B cell (primary cell): ENCODE measurements around the gene WDR90. TPM values are rescaled to one million over a fixed set of nuclear protein-coding genes. Genes with fewer than 3 reads are reported as not detected.

ENCODE experiments used
- ATAC-seq: fragments of 200-7000 bp; cut with Tn5 transposase; one replicate; pipeline ENCODE4 v1.10.0; 2021; ENCODE audit warnings: low read depth, mild to moderate bottlenecking, moderate number of reproducible peaks, moderate library complexity
- CTCF ChIA-PET: fragments of 350-600 bp; sonication (Branson Sonifier 250); formaldehyde crosslinking; loops from one replicate; lab custom pipeline; 2021; ENCODE audit warnings: antibody characterized with exemption, inconsistent platforms; lab: Charles Lee
- POLR2A ChIA-PET: fragments of 350-600 bp; sonication (Branson Sonifier 250); formaldehyde crosslinking; loops from one replicate; lab custom pipeline; 2021; ENCODE audit warnings: antibody characterized with exemption; lab: Charles Lee
- DNase-seq: peaks from one replicate; pipeline ENCODE4 v3.0.0; 2013
- H2AFZ ChIP-seq: 2 replicates; pipeline ENCODE4 v1.6.1; 2012; ENCODE audit warnings: mild to moderate bottlenecking, low read depth, low read length; ENCODE audit not compliant: insufficient read depth, poor library complexity, severe bottlenecking
- H3K27ac ChIP-seq, 2 donors: 1 replicate in 1 of 2; 2 replicates in 1 of 2; pipeline ENCODE4 v1.5.1; 2012 to 2013; ENCODE audit warnings: low read length in 2 of 2, mild to moderate bottlenecking in 2 of 2, moderate library complexity in 1 of 2
- H3K27me3 ChIP-seq, 4 experiments: fragments of 200-600 bp in 1 of 4; sonication (generic) in 1 of 4; replicated peaks in 1 of 4; 1 replicate in 2 of 4; 2 replicates in 2 of 4; pipeline versions ENCODE4 v1.6.1 to v1.7.0; 2013 to 2016; ENCODE audit warnings: low read length in 3 of 4, mild to moderate bottlenecking in 2 of 4, mixed read lengths in 1 of 4, moderate library complexity in 1 of 4; ENCODE audit not compliant: insufficient read depth in 4 of 4, control insufficient read depth in 3 of 4; ENCODE audit errors: control extremely low read depth in 1 of 4
- H3K36me3 ChIP-seq, 2 experiments: replicated peaks in 1 of 2; 1 replicate in 1 of 2; 2 replicates in 1 of 2; pipeline versions ENCODE4 v1.6.1 to v1.7.1; 2013; ENCODE audit warnings: low read length in 1 of 2; ENCODE audit not compliant: insufficient read depth in 2 of 2, control insufficient read depth in 1 of 2; ENCODE audit errors: control extremely low read depth in 1 of 2, extremely low read depth in 1 of 2
- H3K4me1 ChIP-seq, 2 donors: fragments of 200-600 bp in 1 of 2; sonication (generic) in 1 of 2; 1 replicate in 1 of 2; 2 replicates in 1 of 2; pipeline versions ENCODE4 v1.5.1 to v1.6.1; 2013 to 2017; ENCODE audit warnings: low read length in 2 of 2; ENCODE audit not compliant: control insufficient read depth in 2 of 2, insufficient read depth in 2 of 2
- H3K4me2 ChIP-seq: replicated peaks from 2 replicates; pipeline ENCODE3; 2012; ENCODE audit warnings: mild to moderate bottlenecking, low read depth, low read length; ENCODE audit not compliant: poor library complexity, severe bottlenecking
- H3K4me3 ChIP-seq, 5 experiments: fragments of 200-600 bp in 1 of 5; sonication (generic) in 1 of 5; 1 replicate in 3 of 5; 2 replicates in 2 of 5; pipeline versions ENCODE4 v1.5.1 to v1.7.0; 2011 to 2016; ENCODE audit warnings: low read length in 4 of 5, mild to moderate bottlenecking in 4 of 5, low read depth in 2 of 5, control low read depth in 1 of 5, moderate library complexity in 1 of 5; ENCODE audit not compliant: insufficient read depth in 1 of 5; ENCODE audit errors: control extremely low read depth in 1 of 5, extremely low read depth in 1 of 5
- H3K79me2 ChIP-seq: fragments of 200-600 bp; sonication (generic); one replicate; pipeline ENCODE4 v1.6.0; 2016; ENCODE audit warnings: low read length; ENCODE audit not compliant: control insufficient read depth, insufficient read depth
- H3K9ac ChIP-seq: fragments of 200-600 bp; sonication (generic); 2 replicates; pipeline ENCODE4 v1.6.1; 2017; ENCODE audit warnings: mild to moderate bottlenecking, low read length, moderate library complexity
- H3K9me3 ChIP-seq, 3 donors: one replicate each; pipeline versions ENCODE4 v1.6.1 to v1.7.1; 2013; ENCODE audit warnings: low read length in 2 of 3; ENCODE audit not compliant: control insufficient read depth in 2 of 3, insufficient read depth in 1 of 3; ENCODE audit errors: control extremely low read depth in 1 of 3
- H4K20me1 ChIP-seq: 2 replicates; pipeline ENCODE4 v1.6.0; 2012; ENCODE audit warnings: mild to moderate bottlenecking, low read length; ENCODE audit not compliant: insufficient read depth, control insufficient read depth, poor library complexity, severe bottlenecking
- H3K27ac Mint-ChIP-seq: one replicate; pipeline ENCODE4 v1.8.0; 2021; ENCODE audit warnings: mixed read lengths
- H3K27me3 Mint-ChIP-seq: one replicate; pipeline ENCODE4 v1.8.0; 2021; ENCODE audit warnings: mixed read lengths
- H3K4me1 Mint-ChIP-seq: one replicate; pipeline ENCODE4 v1.8.0; 2021; ENCODE audit warnings: mixed read lengths
- H3K4me3 Mint-ChIP-seq: one replicate; pipeline ENCODE4 v1.8.0; 2021; ENCODE audit warnings: mixed read lengths
- H3K9me3 Mint-ChIP-seq: one replicate; pipeline ENCODE4 v1.8.0; 2022; ENCODE audit warnings: mixed read lengths; ENCODE audit not compliant: insufficient read depth
- CTCF ChIP-seq: fragments of 200-600 bp; IDR thresholded peaks from one replicate; pipeline ENCODE4 v1.8.0; 2022; ENCODE audit warnings: antibody characterized with exemption, mild to moderate bottlenecking
- EZH2 ChIP-seq: IDR thresholded peaks from 2 replicates; pipeline ENCODE4 v1.6.1; 2012; ENCODE audit warnings: borderline replicate concordance, low read depth, mild to moderate bottlenecking, moderate library complexity, low read length; ENCODE audit not compliant: insufficient read depth, poor library complexity, severe bottlenecking
- WGBS: methylation state at CpG from one replicate; pipeline ENCODE4 v1.1.5; 2013; ENCODE audit warnings: missing lambda C conversion rate; ENCODE audit not compliant: insufficient coverage; 5-methylcytosine and 5-hydroxymethylcytosine counted together
- intact Hi-C: fragments of 100-400 bp; cut with micrococcal nuclease; formaldehyde crosslinking; loops from one replicate; pipeline ENCODE4 v1.10.0; 2022
- polyA plus RNA-seq: library from polyadenylated mRNA; depleted of rRNA; stranded (reverse); fragments of >200 nt; gene quantifications from 2 replicates; pipeline ENCODE4 v1.2.3, GENCODE V29; 2012
- total RNA-seq, 2 donors: library from RNA; stranded (reverse); fragments of 120-200 nt in 1 of 2; gene quantifications; 1 replicate in 1 of 2; 2 replicates in 1 of 2; pipeline versions ENCODE4 v1.2.3 to v1.2.4, GENCODE V29; 2013 to 2022

WDR90 gene
- total and polyA plus RNA-seq, 2 donors (not counting 1 experiment from before 2014, with no cell fraction given), result 23.1 to 34.7 TPM

- Histone ChIP-seq H3K4me2 (no peak overlapping the region), H3K4me3 (no peak overlapping the region), H3K4me1 (no peaks in the 10 kb centered on the region), H3K27me3 (no peaks in the 10 kb centered on the region), H3K9me3 (peaks cover 0 to 26% (median 10%) of the 10 kb centered on the region in 3 donors), H3K79me2 (peaks cover 80% of the 10 kb centered on the region), H3K27ac (no peak overlapping the region), H2AFZ (no peak overlapping the region), H4K20me1 (peaks cover 31% of the 10 kb centered on the region), H3K36me3 (peaks cover 0 to 10% of the 10 kb centered on the region in 2 experiments), H3K9ac (no peak overlapping the region)
- Mint-ChIP-seq H3K4me1 (peaks cover 4% of the 10 kb centered on the region), H3K4me3 (no peak overlapping the region), H3K27ac (no peak overlapping the region), H3K9me3 (no peaks in the 10 kb centered on the region), H3K27me3 (no peaks in the 10 kb centered on the region)
- ATAC-seq (no peak), DNase-seq (no peak)
- no peak for TF ChIP-seq CTCF
- intact Hi-C loops, result no loop called here
- CTCF ChIA-PET, result interaction anchor here (0.7 kb wide), 1 partner anchor 17 kb away, joined by 3 read pairs; no protein-coding TSS in a partner anchor
- WGBS, result no CpG with 5 or more reads among the region's 5 CpGs
- POLR2A ChIA-PET, result interaction anchor here (0.5 kb wide), 1 partner anchor 33 kb away, joined by 4 read pairs; no protein-coding TSS in a partner anchor
Measured at GRCh38 chr16:603933-604332, 45.2 kb upstream of the WDR90 start.

GRCh38 chr16:606656-607307, 42.4 kb upstream of the WDR90 start:
- Histone ChIP-seq H3K27me3 (no peaks in the 10 kb centered on the region), H3K79me2 (peaks cover 90% of the 10 kb centered on the region), H3K36me3 (no peaks in the 10 kb centered on the region), H3K9ac (no peak overlapping the region), H3K4me2 (no peak overlapping the region), H3K27ac (no peak overlapping the region), H3K4me1 (no peaks in the 10 kb centered on the region), H2AFZ (no peak overlapping the region), H3K9me3 (peaks cover 0 to 19% (median 10%) of the 10 kb centered on the region in 3 donors), H3K4me3 (no peak overlapping the region), H4K20me1 (peaks cover 45% of the 10 kb centered on the region)
- TF ChIP-seq CTCF (no peak), EZH2 (no peak)
- intact Hi-C loops, result no loop called here
- no peak overlapping the region for H3K4me3 Mint-ChIP-seq
- WGBS, result over 99% methylated on average over 18 of the region's 22 CpGs
- DNase-seq (no peak), ATAC-seq (no peak)
- ChIA-PET CTCF (no interaction called here), POLR2A (interaction anchor here (0.6 kb wide), 1 partner anchor 15 kb away, joined by 3 read pairs; no protein-coding TSS in a partner anchor)
- H3K27ac Mint-ChIP-seq, result no peak overlapping the region
- peaks cover 8% of the 10 kb centered on the region for H3K4me1 Mint-ChIP-seq
- H3K9me3 Mint-ChIP-seq, result no peaks in the 10 kb centered on the region
- no peaks in the 10 kb centered on the region for H3K27me3 Mint-ChIP-seq
